Astrocyte of the cerebellum (primary cell): ENCODE results near the gene VPREB3.

Experiments used
- DNase-seq: peaks from one replicate; pipeline ENCODE4 v3.0.0-alpha.2; 2011; ENCODE audit warnings: low read depth
- H3K4me3 ChIP-seq: 2 replicates; pipeline ENCODE4 v1.5.1; 2011; ENCODE audit warnings: mild to moderate bottlenecking, low read depth, low read length, moderate library complexity
- in situ Hi-C: cut with HindIII; loops from 2 replicates; pipeline ENCODE4 v1.10.0; 2017; ENCODE audit warnings: low sequenced_read_pairs
- TF ChIP-seq, protein P1 (sequence below): IDR thresholded peaks from 2 replicates; pipeline ENCODE4 v1.5.1; 2012; ENCODE audit warnings: low read length, low read depth, moderate library complexity, mild to moderate bottlenecking; ENCODE audit errors: missing control alignments

The VPREB3 gene

DNA sequence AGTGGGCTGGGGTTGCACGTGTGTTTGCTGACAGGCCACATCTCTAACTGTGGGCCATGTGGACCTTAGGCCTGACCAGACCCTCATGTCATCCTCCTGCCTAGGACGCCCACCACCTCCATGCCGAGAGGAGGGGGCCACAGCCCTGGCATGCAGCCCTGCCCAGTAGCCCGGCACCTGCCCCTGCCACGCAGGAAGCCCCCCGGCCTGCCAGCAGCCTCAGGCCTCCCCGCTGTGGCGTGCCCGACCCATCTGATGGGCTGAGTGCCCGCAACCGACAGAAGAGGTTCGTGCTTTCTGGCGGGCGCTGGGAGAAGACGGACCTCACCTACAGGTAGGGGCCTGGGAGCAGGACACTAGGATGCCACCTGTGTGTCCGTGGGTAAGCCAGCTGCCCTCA is 24.9 kb upstream of the VPREB3 start:
- no peak overlapping the region for H3K4me3 ChIP-seq
- TF ChIP-seq, protein P1, sequence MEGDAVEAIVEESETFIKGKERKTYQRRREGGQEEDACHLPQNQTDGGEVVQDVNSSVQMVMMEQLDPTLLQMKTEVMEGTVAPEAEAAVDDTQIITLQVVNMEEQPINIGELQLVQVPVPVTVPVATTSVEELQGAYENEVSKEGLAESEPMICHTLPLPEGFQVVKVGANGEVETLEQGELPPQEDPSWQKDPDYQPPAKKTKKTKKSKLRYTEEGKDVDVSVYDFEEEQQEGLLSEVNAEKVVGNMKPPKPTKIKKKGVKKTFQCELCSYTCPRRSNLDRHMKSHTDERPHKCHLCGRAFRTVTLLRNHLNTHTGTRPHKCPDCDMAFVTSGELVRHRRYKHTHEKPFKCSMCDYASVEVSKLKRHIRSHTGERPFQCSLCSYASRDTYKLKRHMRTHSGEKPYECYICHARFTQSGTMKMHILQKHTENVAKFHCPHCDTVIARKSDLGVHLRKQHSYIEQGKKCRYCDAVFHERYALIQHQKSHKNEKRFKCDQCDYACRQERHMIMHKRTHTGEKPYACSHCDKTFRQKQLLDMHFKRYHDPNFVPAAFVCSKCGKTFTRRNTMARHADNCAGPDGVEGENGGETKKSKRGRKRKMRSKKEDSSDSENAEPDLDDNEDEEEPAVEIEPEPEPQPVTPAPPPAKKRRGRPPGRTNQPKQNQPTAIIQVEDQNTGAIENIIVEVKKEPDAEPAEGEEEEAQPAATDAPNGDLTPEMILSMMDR: no peak
- no peak for DNase-seq
- in situ Hi-C loops: no loop called here

DNA sequence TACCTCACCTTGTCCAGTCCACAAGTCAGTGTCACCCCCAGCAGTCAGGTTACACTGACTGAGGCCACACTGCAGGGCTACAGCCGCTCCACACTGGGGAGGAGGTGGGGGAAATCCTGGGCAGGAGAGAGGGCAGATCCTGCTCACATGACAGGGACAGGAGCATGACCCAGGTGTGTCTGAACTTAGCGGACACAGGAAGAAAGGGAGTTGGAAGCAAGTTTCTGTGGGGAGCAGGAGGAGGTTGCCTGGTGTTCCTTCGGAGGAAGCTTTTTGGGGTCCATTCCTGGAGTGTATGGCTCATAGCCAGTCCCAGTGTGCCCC is 24.3 kb upstream of the VPREB3 start:
- no peak for DNase-seq
- in situ Hi-C loops: no loop called here
- TF ChIP-seq, protein P1: no peak
- no peak overlapping the region for H3K4me3 ChIP-seq

DNA sequence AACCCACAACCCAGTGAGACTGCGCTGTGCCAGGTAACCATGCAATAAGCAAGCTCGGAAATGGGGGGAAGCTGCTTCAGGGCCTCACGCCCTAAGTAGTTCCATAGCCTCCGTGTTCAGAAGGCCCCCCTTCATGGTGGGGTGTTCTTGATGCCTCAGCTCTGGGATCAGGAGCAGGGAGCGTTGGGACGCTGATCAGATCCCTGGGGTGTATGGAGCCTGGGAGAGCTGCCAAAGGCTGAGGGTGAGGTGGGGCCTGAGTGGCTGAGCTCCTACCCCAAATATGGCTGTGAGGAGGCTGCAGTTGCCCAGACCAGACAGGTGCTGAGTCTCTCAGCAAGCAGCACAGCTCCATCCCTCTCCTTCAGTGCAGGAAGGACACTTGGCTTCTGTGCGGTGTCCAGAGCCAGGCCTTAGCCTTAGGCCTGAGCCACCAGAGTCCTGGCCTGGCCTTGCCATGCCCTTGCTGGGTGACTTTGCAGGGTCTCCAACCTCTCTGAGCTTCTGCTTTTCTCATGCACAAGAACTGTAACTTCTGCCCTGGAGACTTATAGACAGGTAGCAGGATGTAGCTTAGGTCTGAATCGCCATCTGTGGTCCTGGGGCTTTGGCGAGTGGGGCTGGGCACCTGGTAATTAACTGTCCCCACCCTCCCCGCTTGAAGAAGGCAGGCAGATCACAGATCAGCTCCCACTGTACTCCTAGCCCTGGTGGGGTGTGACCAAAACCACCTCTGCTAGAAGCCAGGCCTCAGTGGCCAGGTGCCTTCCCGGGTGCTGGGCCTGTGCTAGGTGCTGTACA is 23.8 kb upstream of the VPREB3 start:
- DNase-seq: no peak
- H3K4me3 ChIP-seq: no peak overlapping the region
- TF ChIP-seq, protein P1: no peak
- in situ Hi-C loops: no loop called here

DNA sequence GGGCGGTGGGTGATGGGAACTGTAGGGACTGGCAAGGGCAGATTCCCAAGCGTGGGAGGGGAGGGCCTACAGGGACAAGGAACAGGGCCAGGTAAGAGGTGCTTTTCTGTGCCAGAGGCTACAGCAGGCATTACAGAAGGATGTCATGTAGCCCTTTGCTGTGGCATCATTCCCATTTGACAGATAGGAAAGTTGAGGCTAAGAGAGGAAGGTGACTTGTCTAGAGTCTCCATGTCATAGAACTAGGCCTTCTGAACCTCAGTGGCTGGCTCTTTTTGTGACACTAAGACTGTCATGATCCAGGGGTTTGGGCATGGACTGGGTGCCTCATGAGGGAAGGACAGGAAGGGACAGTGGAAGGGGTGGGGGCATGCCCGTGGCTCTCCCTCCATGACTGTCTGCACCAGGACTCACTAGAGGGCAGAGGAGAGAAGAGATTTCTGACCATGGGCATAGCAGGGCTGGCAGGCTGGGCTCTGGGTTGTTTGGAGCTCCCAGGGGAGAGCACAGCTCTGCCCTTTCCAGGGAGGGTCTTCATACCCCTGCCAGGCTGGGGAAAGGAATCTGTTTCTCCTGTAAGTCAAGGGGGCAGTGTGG is 21.7 kb upstream of the VPREB3 start:
- in situ Hi-C loops: no loop called here
- no peak overlapping the region for H3K4me3 ChIP-seq
- TF ChIP-seq, protein P1: no peak
- DNase-seq: no peak

DNA sequence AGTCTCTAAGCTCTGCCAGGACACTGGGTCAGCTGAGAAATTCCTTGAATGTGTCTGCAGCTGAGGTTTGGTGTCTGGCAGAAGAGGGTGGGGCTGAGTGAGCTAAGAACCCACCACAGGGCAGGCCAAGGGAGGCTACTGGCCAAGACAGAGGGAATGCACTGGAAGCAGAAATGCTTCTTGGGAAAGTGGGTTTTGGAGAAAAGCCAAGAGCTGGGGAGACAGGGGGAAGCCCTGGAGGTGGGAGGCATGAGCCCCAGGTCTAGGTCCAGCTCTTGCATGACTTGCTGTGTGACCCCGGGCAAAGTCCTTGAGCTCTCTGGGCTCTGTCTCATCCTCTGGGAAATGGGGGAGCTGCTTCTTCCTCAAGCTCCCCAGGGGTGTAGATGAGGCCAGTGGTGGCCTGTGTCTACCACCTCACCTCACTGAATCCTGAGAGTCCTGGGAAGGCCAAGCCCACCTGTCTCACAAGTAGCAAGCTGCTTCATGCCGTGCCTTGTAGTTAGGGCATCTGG is 20.8 kb upstream of the VPREB3 start:
- H3K4me3 ChIP-seq: no peak overlapping the region
- in situ Hi-C loops: no loop called here
- peak; percentile 27 for DNase-seq
- TF ChIP-seq, protein P1: no peak

DNA sequence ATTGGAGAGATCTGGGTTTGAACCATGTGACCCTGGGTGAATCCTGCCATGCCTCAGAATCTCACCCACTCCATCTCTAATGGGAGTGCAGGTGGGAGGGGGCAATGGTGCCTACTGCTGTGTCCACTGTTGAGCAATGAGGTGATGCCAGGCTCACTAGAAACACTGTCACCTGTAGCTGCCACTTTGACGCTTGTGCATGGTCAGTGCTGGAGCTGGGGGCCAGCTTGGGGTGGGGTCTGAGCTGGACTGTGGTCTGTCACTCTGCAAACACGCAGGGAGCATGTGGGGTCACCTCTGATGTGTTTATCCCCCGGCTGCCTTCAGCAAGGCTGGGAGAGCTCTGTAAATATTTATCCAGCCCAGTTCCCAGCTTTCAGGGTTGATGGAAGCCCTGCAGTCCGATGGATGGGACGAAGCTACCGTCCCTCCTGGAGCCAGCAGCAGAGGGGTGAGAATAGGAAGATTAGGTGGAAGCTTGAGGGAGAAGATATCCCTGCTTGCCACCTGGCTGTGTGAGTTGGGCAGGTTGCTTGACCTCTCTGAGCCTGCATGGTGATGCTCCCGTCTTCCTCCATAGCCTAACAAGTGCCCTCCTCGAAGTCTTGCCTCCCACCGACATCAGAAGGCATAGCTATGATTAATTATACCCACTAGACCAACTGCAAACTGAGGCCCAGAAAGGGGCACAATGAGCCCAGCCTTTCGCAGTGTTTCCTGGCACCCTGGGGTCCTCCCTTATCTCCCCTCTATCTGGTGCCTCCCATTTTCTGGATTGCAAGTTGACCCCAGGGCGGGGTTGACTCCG is 20.1 kb upstream of the VPREB3 start:
- in situ Hi-C loops: no loop called here
- no peak overlapping the region for H3K4me3 ChIP-seq
- DNase-seq: no peak
- TF ChIP-seq, protein P1: no peak
